NAMALWA (cell line): ENCODE data around the gene ISX.
A peak's percentile ranks its signal among the peaks of the same experiment; 100 is the strongest.
"Not testable (repeated sequence)": the region's sequence is repeated elsewhere in the genome, so short reads cannot be mapped to it uniquely, and the experiment has no call there.

ENCODE experiments used
- DNase-seq: peaks from one replicate; pipeline ENCODE4 v3.0.0-alpha.2; 2015; ENCODE audit warnings: low spot score

ISX gene

GRCh38 chr22:35065796-35066218, at the start of gene ISX:
ISX (plus strand) TSS chr22:35066158; CDS start chr22:35067088, 930 bp downstream.
- no peak for DNase-seq

- DNase-seq, result no peak
Measured at GRCh38 chr22:35016909-35017308, 49.0 kb upstream of the ISX start.

GRCh38 chr22:35018995-35019394, 47.0 kb upstream of the ISX start:
- DNase-seq, result no peak

- no peak for DNase-seq
Measured at GRCh38 chr22:35020517-35020916, 45.4 kb upstream of the ISX start.

GRCh38 chr22:35021161-35021560, 44.8 kb upstream of the ISX start:
- DNase-seq, result no peak

- DNase-seq, result no peak
Measured at GRCh38 chr22:35022291-35022690, 43.7 kb upstream of the ISX start.

GRCh38 chr22:35023692-35024363, 42.1 kb upstream of the ISX start:
- DNase-seq, result peak; percentile 63

- DNase-seq, result no peak
Measured at GRCh38 chr22:35024364-35024692, 41.6 kb upstream of the ISX start.

GRCh38 chr22:35030112-35030511, 35.8 kb upstream of the ISX start:
- DNase-seq, result not testable (repeated sequence)

GRCh38 chr22:35032571-35032970, 33.4 kb upstream of the ISX start:
- no peak for DNase-seq

- no peak for DNase-seq
Measured at GRCh38 chr22:35033635-35034296, 32.2 kb upstream of the ISX start.

- no peak for DNase-seq
Measured at GRCh38 chr22:35034963-35035362, 31.0 kb upstream of the ISX start.

GRCh38 chr22:35037089-35037488, 28.9 kb upstream of the ISX start:
- DNase-seq, result peak; percentile 36

GRCh38 chr22:35039625-35040024, 26.3 kb upstream of the ISX start:
- no peak for DNase-seq

GRCh38 chr22:35043252-35043933, 22.6 kb upstream of the ISX start:
- peak; percentile 39 for DNase-seq

GRCh38 chr22:35043934-35044319, 22.0 kb upstream of the ISX start:
- DNase-seq, result no peak

- no peak for DNase-seq
Measured at GRCh38 chr22:35044607-35045390, 21.2 kb upstream of the ISX start.

GRCh38 chr22:35045451-35045850, 20.5 kb upstream of the ISX start:
- no peak for DNase-seq

- DNase-seq, result no peak
Measured at GRCh38 chr22:35046744-35047462, 19.1 kb upstream of the ISX start.

GRCh38 chr22:35050038-35050437, 15.9 kb upstream of the ISX start:
- DNase-seq, result not testable (repeated sequence)

- DNase-seq, result no peak
Measured at GRCh38 chr22:35051013-35051535, 14.9 kb upstream of the ISX start.

GRCh38 chr22:35051791-35052190, 14.2 kb upstream of the ISX start:
- DNase-seq, result no peak
